Peyer's patch (tissue), 4 donors: ENCODE results near the gene UNC5B.
"Not testable (repeated sequence)": the region's sequence is repeated elsewhere in the genome, so short reads cannot be mapped to it uniquely, and the experiment has no call there.

ENCODE experiments used
- POLR2A ChIP-seq, 2 donors: fragments of 450-650 bp; IDR thresholded peaks; one replicate each; pipeline ENCODE4 v1.5.1; 2017; ENCODE audit warnings: antibody characterized with exemption in 2 of 2, mild to moderate bottlenecking in 2 of 2, moderate library complexity in 2 of 2
- TF ChIP-seq, protein P1 (sequence below), 6 experiments: fragments of 450-650 bp in 4 of 6; fragments of 200-600 bp in 2 of 6; sonication (generic) in 1 of 6; IDR thresholded peaks; one replicate each; pipeline ENCODE4 v1.5.1; 2017 to 2019; ENCODE audit warnings: antibody characterized with exemption in 6 of 6, mild to moderate bottlenecking in 3 of 6, moderate library complexity in 1 of 6

GRCh38 chr10:71219236-71219917, 7.0 kb downstream of the UNC5B start:
- TF ChIP-seq, protein P1, sequence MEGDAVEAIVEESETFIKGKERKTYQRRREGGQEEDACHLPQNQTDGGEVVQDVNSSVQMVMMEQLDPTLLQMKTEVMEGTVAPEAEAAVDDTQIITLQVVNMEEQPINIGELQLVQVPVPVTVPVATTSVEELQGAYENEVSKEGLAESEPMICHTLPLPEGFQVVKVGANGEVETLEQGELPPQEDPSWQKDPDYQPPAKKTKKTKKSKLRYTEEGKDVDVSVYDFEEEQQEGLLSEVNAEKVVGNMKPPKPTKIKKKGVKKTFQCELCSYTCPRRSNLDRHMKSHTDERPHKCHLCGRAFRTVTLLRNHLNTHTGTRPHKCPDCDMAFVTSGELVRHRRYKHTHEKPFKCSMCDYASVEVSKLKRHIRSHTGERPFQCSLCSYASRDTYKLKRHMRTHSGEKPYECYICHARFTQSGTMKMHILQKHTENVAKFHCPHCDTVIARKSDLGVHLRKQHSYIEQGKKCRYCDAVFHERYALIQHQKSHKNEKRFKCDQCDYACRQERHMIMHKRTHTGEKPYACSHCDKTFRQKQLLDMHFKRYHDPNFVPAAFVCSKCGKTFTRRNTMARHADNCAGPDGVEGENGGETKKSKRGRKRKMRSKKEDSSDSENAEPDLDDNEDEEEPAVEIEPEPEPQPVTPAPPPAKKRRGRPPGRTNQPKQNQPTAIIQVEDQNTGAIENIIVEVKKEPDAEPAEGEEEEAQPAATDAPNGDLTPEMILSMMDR (IDR thresholded peaks at IDR 0.05) = not testable (repeated sequence)
- not testable (repeated sequence) for TF ChIP-seq POLR2A (IDR thresholded peaks at IDR 0.05)
